Natural killer cell (primary cell): ENCODE data around the gene BBX. TPM values are rescaled to one million over a fixed set of nuclear protein-coding genes. Genes with fewer than 3 reads are reported as not detected.

ENCODE experiments used
- ATAC-seq, 3 donors: fragments of 150-1000 bp in 2 of 3; fragments of 200-7000 bp in 1 of 3; cut with Tn5 transposase; 1 replicate in 1 of 3; 2 replicates in 2 of 3; pipeline ENCODE4 v1.10.0; 2021; ENCODE audit warnings: mild to moderate bottlenecking in 2 of 3, moderate library complexity in 2 of 3
- DNase-seq, 2 donors: peaks; one replicate each; pipeline versions ENCODE4 v3.0.0 to v3.0.0-alpha.2; 2013 to 2021; ENCODE audit warnings: mixed read lengths in 1 of 2
- H3K27ac ChIP-seq: one replicate; pipeline ENCODE4 v1.5.1; 2013; ENCODE audit warnings: mild to moderate bottlenecking, low read length
- H3K27me3 ChIP-seq: one replicate; pipeline ENCODE4 v1.6.1; 2013; ENCODE audit warnings: low read length; ENCODE audit not compliant: control insufficient read depth, insufficient read depth
- H3K36me3 ChIP-seq: one replicate; pipeline ENCODE4 v1.6.1; 2013; ENCODE audit warnings: low read length; ENCODE audit not compliant: control insufficient read depth, insufficient read depth
- H3K4me1 ChIP-seq: one replicate; pipeline ENCODE4 v1.6.1; 2013; ENCODE audit warnings: low read length; ENCODE audit not compliant: control insufficient read depth, insufficient read depth
- H3K4me3 ChIP-seq: one replicate; pipeline ENCODE4 v1.5.1; 2013; ENCODE audit warnings: low read length
- H3K9me3 ChIP-seq: one replicate; pipeline ENCODE4 v1.6.1; 2013; ENCODE audit warnings: low read length; ENCODE audit not compliant: control insufficient read depth, insufficient read depth
- H3K27ac Mint-ChIP-seq, 2 donors: one replicate each; pipeline ENCODE4 v1.8.0; 2022; ENCODE audit warnings: mild to moderate bottlenecking in 2 of 2, mixed read lengths in 2 of 2, moderate library complexity in 1 of 2
- H3K27me3 Mint-ChIP-seq, 2 donors: one replicate each; pipeline ENCODE4 v1.8.0; 2022; ENCODE audit warnings: low read depth in 2 of 2, mixed read lengths in 2 of 2
- H3K36me3 Mint-ChIP-seq: one replicate; pipeline ENCODE4 v1.8.0; 2022; ENCODE audit warnings: mixed read lengths
- H3K4me1 Mint-ChIP-seq, 2 donors: one replicate each; pipeline ENCODE4 v1.8.0; 2022; ENCODE audit warnings: mixed read lengths in 2 of 2
- H3K4me3 Mint-ChIP-seq: one replicate; pipeline ENCODE4 v1.8.0; 2022; ENCODE audit warnings: mild to moderate bottlenecking, moderate library complexity, mixed read lengths
- H3K9me3 Mint-ChIP-seq, 2 donors: one replicate each; pipeline ENCODE4 v1.8.0; 2022; ENCODE audit warnings: mixed read lengths in 2 of 2
- WGBS: methylation state at CpG from one replicate; pipeline ENCODE4 v1.1.7; 2013; ENCODE audit warnings: missing lambda C conversion rate; ENCODE audit not compliant: insufficient coverage; 5-methylcytosine and 5-hydroxymethylcytosine counted together
- intact Hi-C: fragments of 100-400 bp; cut with micrococcal nuclease; formaldehyde crosslinking; loops from one replicate; pipeline ENCODE4 v1.14.2; 2022
- total RNA-seq, 4 donors: library from RNA; stranded (reverse); fragments of 120-200 nt in 1 of 4; gene quantifications; one replicate each; pipeline versions ENCODE4 v1.2.3 to v1.2.4, GENCODE V29; 2013 to 2022
- TF ChIP-seq, protein P1 (sequence below): fragments of 200-600 bp; IDR thresholded peaks from one replicate; pipeline ENCODE4 v1.8.0; 2022; ENCODE audit warnings: antibody characterized with exemption

Gene BBX
- total RNA-seq, 3 donors from 2014 or later (not counting 1 experiment from before 2014, with no cell fraction given): 80.0 to 87.1 (median 83.4) TPM

DNA sequence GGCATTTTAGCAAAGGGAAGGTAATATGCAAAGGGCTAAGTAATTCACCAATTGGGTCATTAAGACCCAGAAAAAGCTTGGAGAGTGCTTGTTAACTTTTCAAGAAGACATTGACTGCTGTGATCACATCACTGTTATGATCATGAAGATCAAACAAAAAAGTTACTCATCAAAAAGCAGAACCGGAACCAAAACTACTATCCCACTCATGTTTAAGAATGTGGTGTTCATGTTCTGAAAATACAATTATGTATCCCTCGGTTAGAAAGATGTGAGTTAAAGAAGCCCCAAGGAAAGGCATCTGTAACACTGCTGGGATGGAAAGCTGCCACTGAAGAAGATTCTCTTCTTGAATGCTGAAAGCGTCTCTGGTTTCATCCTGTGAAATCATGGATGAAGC lies 32.6 kb downstream of the BBX start:
- Mint-ChIP-seq H3K27ac (no peak overlapping the region), H3K4me1 (peaks cover 36 to 37% of the 10 kb centered on the region in 2 donors)
- no peak overlapping the region for H3K27ac ChIP-seq

DNA sequence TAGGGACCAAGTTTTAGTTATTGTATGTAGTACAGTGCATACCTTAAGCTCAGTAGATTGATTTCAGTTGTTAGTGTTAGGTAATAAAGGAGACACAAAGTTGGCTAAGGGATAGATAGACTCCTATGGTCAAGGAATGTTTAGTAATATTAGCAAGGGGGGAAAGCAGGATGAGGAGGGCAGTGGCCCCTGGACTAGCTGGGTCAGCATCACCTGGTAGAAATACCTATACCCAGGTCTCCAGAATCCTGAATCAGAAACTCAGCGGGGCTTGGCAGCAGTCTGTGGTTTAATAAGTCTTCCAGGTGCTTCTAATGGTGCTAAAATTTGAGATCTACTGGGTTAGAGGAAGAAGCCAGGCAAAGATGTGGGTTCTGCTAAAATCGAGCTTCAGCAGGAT lies 35.0 kb downstream of the BBX start:
- H3K36me3 ChIP-seq: no peaks in the 10 kb centered on the region
- peaks cover 32 to 46% of the 10 kb centered on the region in 2 donors for H3K4me1 Mint-ChIP-seq
- no peak overlapping the region for H3K27ac Mint-ChIP-seq
- H3K27me3 Mint-ChIP-seq: no peaks in the 10 kb centered on the region
- no peaks in the 10 kb centered on the region for H3K9me3 ChIP-seq
- H3K4me1 ChIP-seq: no peaks in the 10 kb centered on the region
- H3K27me3 ChIP-seq: no peaks in the 10 kb centered on the region
- no peaks in the 10 kb centered on the region for H3K36me3 Mint-ChIP-seq
- ATAC-seq (no peak), DNase-seq (no peak)
- H3K27ac ChIP-seq: no peak overlapping the region
- 92% methylated on average over 2 of the region's 2 CpGs for WGBS
- no peak overlapping the region for H3K4me3 Mint-ChIP-seq
- no peaks in the 10 kb centered on the region for H3K9me3 Mint-ChIP-seq
- TF ChIP-seq, protein P1, sequence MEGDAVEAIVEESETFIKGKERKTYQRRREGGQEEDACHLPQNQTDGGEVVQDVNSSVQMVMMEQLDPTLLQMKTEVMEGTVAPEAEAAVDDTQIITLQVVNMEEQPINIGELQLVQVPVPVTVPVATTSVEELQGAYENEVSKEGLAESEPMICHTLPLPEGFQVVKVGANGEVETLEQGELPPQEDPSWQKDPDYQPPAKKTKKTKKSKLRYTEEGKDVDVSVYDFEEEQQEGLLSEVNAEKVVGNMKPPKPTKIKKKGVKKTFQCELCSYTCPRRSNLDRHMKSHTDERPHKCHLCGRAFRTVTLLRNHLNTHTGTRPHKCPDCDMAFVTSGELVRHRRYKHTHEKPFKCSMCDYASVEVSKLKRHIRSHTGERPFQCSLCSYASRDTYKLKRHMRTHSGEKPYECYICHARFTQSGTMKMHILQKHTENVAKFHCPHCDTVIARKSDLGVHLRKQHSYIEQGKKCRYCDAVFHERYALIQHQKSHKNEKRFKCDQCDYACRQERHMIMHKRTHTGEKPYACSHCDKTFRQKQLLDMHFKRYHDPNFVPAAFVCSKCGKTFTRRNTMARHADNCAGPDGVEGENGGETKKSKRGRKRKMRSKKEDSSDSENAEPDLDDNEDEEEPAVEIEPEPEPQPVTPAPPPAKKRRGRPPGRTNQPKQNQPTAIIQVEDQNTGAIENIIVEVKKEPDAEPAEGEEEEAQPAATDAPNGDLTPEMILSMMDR: no peak
- intact Hi-C loops: no loop called here
- no peak overlapping the region for H3K4me3 ChIP-seq

More for the DNA sequence above, 32.6 kb downstream of the BBX start:
- no peaks in the 10 kb centered on the region for H3K4me1 ChIP-seq
- DNase-seq (no peak), ATAC-seq (no peak)
- intact Hi-C loops: no loop called here
- no peaks in the 10 kb centered on the region for H3K36me3 ChIP-seq
- Mint-ChIP-seq H3K9me3 (no peaks in the 10 kb centered on the region), H3K27me3 (no peaks in the 10 kb centered on the region), H3K4me3 (no peak overlapping the region), H3K36me3 (no peaks in the 10 kb centered on the region)
- 91% methylated on average over 2 of the region's 3 CpGs for WGBS
- TF ChIP-seq, protein P1: no peak
- no peaks in the 10 kb centered on the region for H3K9me3 ChIP-seq
- H3K4me3 ChIP-seq: no peak overlapping the region
- H3K27me3 ChIP-seq: no peaks in the 10 kb centered on the region

GRCh38 chr3:107560166-107560565 lies 37.4 kb downstream of the BBX start:
- no peak for DNase-seq
- Histone ChIP-seq H3K27ac (no peak overlapping the region), H3K9me3 (no peaks in the 10 kb centered on the region), H3K4me3 (no peak overlapping the region), H3K4me1 (no peaks in the 10 kb centered on the region), H3K36me3 (no peaks in the 10 kb centered on the region), H3K27me3 (no peaks in the 10 kb centered on the region)
- no peaks in the 10 kb centered on the region for H3K9me3 Mint-ChIP-seq
- no peak overlapping the region for H3K4me3 Mint-ChIP-seq
- no peak for ATAC-seq
- TF ChIP-seq, protein P1: no peak
- peaks cover 27 to 52% of the 10 kb centered on the region in 2 donors for H3K4me1 Mint-ChIP-seq
- no peaks in the 10 kb centered on the region for H3K27me3 Mint-ChIP-seq
- H3K36me3 Mint-ChIP-seq: no peaks in the 10 kb centered on the region
- peak overlapping the region in 1 of 2 donors; percentile 34 for H3K27ac Mint-ChIP-seq
- intact Hi-C loops: no loop called here
- WGBS: no CpG with 5 or more reads among the region's 1 CpG

DNA sequence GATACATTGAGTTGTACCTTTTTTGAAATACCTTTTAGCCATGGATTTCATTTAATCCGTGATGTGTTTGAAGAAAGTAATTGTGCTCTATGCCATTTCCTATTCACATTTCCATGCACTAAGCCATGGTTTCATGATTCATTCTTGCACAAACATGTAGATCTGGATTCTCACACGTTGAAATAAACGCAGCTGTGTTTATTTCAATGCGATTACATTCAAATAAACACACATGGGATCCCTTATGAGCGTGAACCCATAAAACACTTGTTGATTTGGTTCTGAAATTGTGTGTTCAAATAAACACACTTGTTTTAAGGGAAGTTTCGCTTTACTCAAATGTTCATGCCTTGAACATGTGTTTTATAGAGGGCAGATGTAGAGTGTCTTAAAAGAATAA lies 39.2 kb downstream of the BBX start:
- no peaks in the 10 kb centered on the region for H3K36me3 ChIP-seq
- Mint-ChIP-seq H3K9me3 (no peaks in the 10 kb centered on the region), H3K27ac (no peak overlapping the region), H3K4me3 (no peak overlapping the region), H3K4me1 (peaks cover 27 to 55% of the 10 kb centered on the region in 2 donors), H3K27me3 (no peaks in the 10 kb centered on the region), H3K36me3 (no peaks in the 10 kb centered on the region)
- ATAC-seq: no peak
- TF ChIP-seq, protein P1: no peak
- H3K9me3 ChIP-seq: no peaks in the 10 kb centered on the region
- H3K4me1 ChIP-seq: no peaks in the 10 kb centered on the region
- DNase-seq: no peak
- WGBS: 97% methylated on average over 6 of the region's 6 CpGs
- intact Hi-C loops: no loop called here
- no peak overlapping the region for H3K27ac ChIP-seq
- H3K4me3 ChIP-seq: no peak overlapping the region
- H3K27me3 ChIP-seq: no peaks in the 10 kb centered on the region
